ENCODE measurements around the gene BMI1. TPM values are rescaled to one million over a fixed set of nuclear protein-coding genes. Genes with fewer than 3 reads are reported as not detected.

BMI1 gene
- total RNA-seq, 1 donor from 2014 or later: 24.2 TPM

DNA sequence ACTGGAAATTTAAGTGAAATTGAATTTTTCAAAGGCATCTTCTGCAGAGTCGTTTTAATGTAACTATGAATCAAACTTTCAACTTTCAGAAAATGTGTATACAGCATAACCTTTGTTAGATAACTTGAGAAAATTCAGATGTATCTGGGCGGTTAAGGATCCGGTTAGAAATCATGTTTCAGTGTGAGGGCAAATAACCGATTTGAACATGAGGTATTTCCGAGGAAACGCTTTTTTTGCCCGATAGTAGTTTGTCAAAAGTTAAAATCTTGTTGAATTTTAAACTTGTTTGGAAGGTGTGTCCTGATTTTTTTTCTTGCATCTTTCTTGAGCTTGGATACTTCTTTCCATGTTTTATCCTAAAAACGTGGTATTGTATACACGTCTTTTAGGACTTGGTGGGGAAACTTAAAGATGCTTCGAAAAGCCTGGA lies 1.3 kb upstream of the BMI1 start:
- DNase-seq (ENCODE audit: extremely low read depth, low read depth, low spot score): no peak

DNA sequence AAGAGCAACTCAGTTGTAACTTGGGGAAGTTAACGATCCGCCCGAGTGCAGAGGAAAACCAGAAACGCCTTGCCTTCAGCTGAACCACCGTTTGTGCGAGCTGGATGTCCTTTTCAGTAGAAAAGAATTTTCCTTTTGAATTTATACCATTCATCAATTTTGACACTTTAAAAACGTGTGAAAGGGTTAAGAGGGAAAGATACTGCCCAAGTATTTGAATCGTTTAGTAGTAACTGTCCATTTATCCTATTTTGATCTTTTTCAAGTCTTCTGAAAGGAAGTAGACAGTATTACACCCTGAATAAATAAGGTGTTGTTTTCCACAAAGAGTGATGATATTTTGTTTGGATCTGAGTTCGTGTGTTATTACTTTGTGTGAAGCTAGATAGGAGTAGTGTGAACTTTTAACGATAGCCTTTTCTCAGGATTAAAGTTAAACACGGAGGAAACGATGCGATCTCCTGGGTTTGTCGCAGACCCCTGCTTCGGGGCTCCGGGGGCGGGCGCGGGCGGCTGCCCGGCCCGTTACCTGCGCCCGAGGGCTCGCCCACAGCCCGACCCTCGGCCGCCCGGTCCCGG lies 830 bp upstream of the BMI1 start:
- no peak for DNase-seq (ENCODE audit: extremely low read depth, low read depth, low spot score)

DNA sequence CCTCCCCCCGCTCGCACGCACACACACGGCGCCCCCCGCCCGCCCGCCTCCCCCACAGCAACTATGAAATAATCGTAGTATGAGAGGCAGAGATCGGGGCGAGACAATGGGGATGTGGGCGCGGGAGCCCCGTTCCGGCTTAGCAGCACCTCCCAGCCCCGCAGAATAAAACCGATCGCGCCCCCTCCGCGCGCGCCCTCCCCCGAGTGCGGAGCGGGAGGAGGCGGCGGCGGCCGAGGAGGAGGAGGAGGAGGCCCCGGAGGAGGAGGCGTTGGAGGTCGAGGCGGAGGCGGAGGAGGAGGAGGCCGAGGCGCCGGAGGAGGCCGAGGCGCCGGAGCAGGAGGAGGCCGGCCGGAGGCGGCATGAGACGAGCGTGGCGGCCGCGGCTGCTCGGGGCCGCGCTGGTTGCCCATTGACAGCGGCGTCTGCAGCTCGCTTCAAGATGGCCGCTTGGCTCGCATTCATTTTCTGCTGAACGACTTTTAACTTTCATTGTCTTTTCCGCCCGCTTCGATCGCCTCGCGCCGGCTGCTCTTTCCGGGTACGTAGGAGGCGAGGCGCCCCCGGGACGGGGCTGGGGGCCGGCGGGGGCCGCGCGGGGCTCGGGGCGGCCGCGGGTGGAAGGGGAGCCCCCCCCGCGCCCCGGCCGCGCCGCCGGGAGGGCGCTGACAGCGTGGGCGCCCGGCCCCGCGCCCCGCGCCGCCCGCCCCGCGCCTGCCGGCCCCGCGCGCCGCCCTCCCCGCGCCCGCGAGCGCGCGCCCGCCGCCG lies 441 bp downstream of the BMI1 start:
- DNase-seq (ENCODE audit: extremely low read depth, low read depth, low spot score): no peak

DNA sequence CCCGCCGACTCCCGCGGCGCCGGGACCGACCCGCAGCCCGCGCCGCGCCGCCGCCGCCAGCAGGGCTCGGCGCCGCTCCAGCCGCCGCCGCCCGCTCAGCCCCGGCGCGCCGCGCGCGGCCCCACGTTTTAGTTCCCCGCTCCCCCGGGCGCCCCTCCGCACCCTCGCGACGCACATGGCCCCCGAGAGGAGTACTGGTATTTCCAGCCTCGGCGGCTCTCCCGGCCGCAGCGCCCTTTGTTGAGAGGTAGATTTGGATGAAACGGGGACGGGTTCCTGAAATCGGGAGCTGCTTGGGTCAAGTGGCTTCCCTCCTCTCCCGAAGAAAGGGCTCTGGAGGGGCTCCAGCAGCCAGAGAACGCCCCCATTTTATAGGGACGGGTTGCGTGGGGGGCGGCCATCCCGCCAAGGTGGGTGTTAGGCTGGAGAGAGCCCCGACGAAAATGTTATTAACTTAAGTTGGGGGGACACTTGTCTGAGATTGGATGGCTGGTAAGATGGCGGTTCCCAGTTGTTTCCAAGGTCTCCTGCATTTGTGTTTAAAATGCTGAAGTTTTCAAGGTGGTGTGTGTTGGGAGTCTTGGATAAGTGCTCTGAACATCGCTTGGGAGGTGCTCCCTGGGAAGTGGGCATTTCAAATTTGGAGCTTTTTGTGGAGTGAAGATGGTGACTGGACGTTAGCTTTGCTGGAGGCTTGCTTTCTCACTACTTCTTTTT lies 1.2 kb downstream of the BMI1 start:
- no peak for DNase-seq (ENCODE audit: extremely low read depth, low read depth, low spot score)

DNA sequence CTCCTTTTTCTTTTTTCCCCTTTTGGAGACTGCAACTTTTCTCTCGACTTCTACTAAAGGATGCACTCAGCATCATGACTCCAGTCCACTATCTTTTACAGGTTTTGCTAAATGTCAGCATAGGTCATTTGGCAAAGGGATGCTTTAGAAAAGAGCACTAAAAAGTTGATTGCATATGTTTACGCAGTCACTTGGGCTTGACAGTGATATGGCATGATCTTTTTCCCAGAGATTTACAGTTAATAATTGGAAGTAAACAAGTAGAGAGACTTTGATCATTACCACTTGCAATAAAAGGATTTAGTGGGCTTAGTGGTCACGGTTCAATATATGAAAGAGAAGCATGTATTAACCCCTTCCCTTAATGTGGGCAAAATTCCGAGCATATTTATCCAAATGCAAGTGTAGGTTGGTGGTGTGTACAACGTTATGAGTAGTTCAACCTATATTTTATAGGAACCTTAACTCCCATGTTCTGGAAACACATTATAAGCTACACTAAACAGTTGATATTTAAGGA lies 1.8 kb downstream of the BMI1 start:
- DNase-seq (ENCODE audit: extremely low read depth, low read depth, low spot score): no peak

DNA sequence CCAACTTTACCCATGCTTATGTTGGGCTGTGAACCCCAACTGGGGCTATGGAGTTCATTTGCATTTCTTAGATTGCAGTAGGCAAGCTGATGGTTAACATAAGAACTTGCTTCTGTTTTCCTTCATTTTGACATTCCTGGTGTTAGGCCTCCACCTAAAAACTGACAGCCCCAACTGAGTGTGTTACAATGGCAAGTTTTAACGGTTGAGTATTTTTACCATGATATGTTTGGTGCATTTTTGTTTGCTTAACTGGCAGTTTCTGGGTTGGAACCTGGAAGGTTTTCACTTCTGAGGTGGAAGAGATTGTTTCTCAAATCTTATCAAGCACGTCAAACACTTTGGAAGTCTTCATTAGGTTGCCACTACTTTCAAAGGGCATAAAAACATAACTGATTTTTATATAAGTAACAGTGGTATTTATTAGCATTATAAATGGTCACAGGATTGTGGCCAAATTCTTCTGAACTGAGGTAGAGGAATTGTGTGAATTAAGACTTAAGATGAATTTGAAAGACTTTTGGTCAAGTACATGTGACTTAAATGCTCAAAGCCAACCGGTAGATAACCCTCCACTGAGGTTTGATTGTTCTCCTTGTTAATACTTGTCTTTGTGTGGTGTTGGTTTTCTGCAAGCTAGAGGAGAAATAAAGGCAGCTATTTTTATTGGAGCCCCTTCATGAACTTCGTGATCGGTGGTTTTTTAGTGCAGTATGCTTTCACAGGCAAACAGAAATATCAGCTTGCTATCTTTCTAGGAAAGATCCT lies 2.8 kb downstream of the BMI1 start:
- no peak for DNase-seq (ENCODE audit: extremely low read depth, low read depth, low spot score)

DNA sequence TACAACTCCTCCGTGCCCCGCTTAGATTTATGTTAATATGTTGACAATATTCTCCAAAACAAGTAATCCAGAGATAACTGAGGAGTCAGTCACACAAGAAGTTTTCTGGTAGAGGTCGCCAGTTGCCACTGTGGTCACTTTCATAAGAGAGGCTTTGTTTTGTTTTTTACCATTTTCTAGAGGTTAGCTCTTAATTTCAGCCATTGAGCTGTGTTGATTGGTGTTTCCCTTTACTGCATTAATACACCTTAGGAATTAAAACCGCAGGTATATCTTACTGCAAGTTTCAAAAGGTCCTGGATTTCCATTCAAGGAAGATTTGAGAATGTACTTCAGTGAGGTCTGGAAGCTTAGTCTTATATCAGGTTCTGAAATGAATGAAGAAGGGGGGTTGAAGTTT lies 3.5 kb downstream of the BMI1 start:
- no peak for DNase-seq (ENCODE audit: extremely low read depth, low read depth, low spot score)

DNA sequence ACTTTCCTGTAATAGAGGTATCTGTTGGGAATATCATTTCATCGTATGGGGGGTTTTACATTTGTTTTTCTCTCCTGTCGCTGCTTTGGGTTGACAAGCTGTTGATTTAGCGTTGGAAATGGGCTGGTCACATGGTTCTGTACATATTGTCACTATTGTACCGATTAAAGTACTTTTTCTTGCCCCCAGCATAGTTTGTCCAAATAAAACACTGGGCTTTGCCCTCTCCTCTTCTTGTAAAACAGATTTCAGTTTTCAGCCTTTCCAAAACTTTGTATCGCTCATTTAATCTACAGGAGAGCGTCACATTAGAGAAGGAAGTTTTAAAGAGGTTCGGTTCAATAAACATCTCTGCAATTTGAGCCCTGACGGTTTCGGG lies 4.0 kb downstream of the BMI1 start:
- no peak for DNase-seq (ENCODE audit: extremely low read depth, low read depth, low spot score)

DNA sequence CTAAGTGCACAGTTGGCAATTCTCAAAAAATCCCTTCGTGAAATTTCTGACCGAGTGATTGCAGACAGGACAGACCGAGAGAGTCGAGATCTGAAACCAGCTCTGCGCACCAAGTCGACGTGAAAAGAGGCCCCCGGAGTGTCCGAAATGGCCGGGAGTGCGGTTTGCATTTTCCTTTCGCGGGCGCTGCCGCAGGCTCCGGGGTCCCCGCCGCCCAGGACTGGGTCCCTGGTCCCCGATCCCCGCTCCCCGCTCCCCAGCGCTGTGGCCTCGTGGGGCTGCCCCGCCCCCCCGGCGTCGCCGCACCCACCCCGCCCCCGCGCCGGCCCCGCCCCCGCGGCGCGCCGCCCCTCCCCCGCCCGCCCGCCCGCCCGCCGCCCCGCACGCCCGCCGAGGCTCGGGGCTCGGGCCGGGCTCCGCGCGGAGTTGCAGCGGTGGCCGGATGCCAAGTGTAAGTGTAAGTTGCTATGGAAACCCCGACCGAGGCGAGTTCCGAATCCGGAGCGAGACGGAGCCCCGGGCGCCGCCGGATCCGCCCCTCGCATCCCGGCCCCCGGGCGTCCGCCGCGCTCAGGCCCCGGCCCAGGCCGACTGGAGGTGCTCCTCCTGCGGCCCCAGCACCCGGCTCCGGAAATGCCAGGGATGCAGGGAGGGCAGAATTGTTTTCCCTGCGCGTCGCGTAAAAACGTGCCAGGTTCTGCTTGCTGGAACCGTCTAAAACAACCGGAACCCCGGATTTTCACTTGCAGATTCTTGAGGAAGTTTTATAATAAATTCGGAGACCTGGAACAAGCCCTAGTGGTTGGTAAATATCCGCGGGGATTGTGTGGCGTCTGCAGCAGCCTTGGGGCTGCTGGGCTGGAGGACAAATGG lies 4.6 kb downstream of the BMI1 start:
- DNase-seq (ENCODE audit: extremely low read depth, low read depth, low spot score): no peak

DNA sequence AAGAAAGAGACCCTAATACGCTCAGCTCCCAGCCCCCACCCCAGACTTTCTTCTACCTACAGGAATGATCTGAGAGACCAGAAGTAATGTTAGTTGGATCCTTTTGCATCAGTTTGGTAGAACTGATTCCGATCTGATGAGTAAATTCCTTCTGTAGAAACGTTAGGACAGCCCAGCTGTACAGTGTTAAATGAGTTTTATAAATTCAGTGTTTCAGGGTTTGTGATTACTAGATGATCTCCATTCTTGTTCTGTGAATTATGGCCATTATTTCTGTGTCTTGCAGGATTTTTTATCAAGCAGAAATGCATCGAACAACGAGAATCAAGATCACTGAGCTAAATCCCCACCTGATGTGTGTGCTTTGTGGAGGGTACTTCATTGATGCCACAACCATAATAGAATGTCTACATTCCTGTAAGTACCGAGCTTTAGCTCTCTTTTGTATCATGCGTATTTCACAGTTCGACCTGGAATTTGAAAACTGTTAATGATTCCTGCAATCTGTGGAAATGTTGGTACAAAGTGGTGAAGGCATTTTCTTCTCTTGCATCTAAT lies 5.3 kb downstream of the BMI1 start:
- DNase-seq (ENCODE audit: extremely low read depth, low read depth, low spot score): no peak

DNA sequence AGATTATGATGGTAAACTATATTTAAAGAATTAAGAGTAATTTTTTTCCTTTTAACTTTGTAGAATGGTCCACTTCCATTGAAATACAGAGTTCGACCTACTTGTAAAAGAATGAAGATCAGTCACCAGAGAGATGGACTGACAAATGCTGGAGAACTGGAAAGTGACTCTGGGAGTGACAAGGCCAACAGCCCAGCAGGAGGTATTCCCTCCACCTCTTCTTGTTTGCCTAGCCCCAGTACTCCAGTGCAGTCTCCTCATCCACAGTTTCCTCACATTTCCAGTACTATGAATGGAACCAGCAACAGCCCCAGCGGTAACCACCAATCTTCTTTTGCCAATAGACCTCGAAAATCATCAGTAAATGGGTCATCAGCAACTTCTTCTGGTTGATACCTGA lies 8.3 kb downstream of the BMI1 start:
- DNase-seq (ENCODE audit: extremely low read depth, low read depth, low spot score): no peak

DNA sequence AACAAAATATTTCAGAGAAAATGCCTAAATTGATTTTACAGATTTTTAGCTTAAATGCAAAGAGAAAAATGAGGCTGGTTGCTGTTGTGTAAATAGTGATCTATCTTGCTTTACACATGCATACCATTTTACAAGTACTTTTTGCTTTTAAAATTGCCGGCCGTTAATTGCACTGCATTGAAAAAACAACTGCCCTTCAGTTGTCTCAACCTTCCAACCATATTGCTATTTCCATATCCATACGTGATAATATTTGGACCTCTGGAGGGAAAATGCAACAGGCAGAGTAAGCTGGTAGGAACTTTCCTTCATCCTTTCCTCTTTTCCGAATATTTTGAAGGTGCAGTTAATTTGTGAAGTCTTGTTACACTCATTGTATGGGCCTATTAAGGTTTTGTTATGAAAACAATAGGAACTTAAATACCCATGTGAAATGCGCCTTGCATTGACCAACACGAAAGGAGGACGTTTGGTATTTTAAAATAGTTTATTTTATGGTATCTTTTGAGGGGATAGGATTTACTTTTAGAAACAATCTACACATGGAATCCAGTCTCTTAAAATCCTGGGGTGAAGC lies 11.3 kb downstream of the BMI1 start:
- DNase-seq (ENCODE audit: extremely low read depth, low read depth, low spot score): no peak

DNA sequence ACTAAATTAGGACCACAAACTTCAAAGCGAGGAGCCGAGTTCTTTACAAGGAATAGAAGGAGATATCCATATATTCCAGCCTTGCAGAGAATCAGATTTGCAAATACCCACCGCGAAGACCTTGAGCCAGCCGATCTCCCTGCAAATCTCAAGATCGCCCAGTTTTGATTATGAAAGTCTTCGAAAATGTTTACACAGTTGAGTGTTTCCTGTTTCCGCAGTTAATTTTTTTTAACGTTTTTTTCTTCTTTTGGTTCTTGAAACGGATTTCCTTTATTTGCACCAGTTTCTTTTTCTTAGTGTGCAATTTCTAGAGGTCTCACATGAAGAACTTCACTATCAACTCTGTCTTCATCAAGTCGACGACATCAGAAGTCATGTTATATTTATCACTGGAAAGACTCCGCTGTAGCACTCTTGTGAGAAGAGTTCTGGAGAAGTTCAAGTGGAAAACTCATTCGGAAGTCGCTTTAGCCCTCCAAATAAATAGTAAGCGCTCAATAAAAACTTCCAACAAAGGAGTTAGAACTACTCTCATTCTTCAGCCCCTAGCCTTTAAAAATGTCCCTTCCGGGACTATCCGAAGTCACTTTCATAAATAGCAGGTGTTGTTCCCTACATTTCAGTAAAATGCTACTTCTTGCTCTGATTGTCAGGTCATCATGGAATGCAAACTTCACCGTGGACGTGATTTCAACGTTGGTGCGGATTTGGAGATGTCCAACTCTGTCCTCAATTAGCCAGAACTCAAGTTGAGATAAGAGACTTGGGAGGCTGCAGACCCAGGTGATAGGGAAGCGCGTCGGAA lies 12.5 kb downstream of the BMI1 start:
- DNase-seq (ENCODE audit: extremely low read depth, low read depth, low spot score): no peak

DNA sequence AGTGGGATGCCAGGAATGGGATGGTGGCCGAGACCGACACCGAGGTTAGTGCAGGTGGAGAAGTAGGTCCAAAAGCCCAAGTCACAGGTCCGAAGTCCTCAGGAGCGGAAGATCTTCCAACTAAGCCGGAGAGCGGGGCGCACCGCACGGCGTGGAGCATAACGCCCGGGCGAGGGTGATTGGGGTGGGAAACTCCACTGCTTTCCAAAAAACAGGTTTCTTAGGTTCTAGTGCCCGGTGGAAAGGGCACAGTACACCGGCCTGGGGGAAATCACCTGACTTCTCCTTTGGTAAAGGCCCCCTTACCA lies 13.0 kb downstream of the BMI1 start:
- no peak for DNase-seq (ENCODE audit: extremely low read depth, low read depth, low spot score)

DNA sequence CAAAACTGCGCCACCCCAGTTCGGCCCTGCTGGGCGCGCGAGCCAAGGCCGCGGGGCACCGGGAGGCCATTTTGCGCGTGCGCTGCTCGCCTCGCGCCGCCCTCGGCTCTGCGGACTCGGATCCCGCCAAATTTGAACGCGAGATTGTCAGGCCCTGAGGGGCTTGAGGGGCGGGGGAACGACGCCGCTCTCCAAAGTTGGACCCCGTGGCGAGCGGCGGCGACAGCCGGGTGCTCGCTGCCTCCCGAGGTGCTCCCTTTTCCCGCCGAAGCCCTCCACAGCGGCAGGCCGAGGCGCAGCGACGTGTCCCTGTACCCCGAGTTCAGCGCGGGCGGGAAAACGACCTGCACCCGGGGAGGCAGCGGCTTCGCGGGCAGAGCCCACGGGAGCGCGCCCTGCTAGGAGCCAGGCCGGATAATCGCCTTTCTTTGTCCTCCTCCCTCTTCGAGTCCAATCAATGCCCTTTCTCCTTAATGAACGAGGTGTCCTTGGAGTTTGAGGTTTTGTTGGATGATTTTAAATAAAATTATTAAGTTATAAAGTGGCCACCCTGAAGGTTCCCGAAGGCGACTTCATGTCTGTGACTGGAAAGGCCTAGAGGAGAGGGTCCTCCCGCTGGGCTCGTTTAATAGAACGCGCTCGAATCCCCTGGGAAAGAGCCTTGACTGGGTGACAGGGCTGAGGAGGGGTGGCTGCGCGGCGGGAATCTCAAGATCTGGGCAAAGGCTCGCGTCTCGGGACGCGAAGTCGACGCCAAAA lies 13.7 kb downstream of the BMI1 start:
- DNase-seq (ENCODE audit: extremely low read depth, low read depth, low spot score): no peak

DNA sequence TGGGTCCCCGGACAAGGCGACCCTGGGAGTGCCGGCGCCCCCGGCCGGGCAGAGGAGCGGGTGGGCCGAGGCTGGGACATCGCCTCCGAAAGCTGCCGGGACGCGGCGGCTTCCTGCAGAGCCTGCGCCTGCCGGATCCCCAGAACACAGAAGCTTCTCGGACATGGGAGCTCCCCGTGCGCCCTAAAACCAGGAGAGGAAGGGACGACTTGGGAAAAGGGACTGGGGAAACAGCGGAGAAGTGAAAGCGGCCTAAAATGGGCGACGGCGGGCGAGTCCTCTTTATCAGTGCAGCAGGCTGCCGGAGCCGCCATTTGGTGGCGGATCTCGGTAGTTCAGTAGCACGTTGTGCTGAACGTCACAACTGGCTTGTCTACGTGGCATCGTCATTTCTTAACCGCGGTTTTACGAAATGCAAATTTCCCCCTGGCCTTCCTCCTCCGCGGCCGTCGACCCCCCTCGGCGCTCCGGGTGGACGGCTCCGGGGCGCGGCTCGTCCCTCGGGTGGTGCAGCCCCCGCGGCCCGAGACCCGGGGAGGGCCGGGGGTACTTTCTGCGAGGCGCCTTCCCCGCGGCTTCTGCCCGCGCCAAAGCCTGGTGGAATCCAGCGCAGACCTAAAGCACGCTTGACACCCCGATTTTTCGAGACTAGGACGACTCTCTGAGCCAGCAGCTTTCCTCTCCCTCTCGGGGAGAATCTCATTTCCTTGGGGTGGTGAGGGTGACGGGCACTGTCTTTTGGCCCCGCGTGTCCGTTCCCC lies 14.5 kb downstream of the BMI1 start:
- DNase-seq (ENCODE audit: extremely low read depth, low read depth, low spot score): no peak

DNA sequence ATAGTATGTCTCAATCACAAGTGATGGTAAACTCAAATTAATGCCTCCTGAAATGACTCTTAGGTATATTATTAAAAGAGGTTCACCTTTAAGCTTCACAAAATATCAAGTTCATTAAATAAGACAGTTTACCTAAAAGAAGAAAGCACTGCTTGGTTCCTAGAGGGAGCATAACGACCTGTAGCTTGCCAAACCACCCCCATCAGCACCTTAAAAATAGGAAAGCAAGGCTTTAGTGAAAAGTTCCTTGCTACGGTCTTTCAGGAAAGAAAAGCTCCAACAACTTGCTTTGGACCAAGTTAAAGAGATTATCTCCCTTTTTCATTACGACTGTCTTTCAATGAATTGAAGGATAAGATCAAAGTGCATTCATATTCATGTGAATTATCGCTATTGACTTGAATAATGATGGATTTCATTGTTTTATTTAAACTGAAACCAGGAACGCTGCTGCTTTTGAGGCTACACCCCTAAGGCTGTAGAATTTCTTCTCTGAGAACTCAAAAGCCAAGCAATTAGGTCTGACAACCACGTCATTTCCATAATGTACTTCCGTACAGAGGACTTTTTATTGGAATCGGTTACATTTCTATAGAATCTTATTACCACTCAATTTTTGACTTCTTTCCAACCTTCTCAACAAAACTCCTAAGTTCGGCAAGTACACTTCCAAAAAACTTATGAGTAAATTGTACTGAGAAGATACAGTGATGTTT lies 17.4 kb downstream of the BMI1 start:
- DNase-seq (ENCODE audit: extremely low read depth, low read depth, low spot score): no peak

Measured in glomerular endothelial cell (primary cell).